K562 (cell line): ENCODE data around the gene UBA3.

ENCODE experiments used
- GABPA ChIP-seq: fragments of 200-800 bp; sonication (Bioruptor generic); conservative IDR thresholded peaks from 2 replicates; pipeline ENCODE4 v1.6.1; 2016; ENCODE audit warnings: low read depth, missing genetic modification characterization, missing compliant biosample characterization
- LEF1 ChIP-seq: fragments of 450-650 bp; IDR thresholded peaks from 2 replicates; pipeline ENCODE4 v1.6.1; 2016; ENCODE audit warnings: mild to moderate bottlenecking
- MTF1 ChIP-seq: fragments of 250-450 bp; sonication (Bioruptor Pico); IDR thresholded peaks from 2 replicates; pipeline ENCODE4 v1.9.0; 2021; ENCODE audit warnings: moderate library complexity, mild to moderate bottlenecking, inconsistent platforms, borderline replicate concordance
- RAD21 ChIP-seq, 2 experiments: fragments of 250-450 bp in 1 of 2; fragments of 450-650 bp in 1 of 2; sonication (Bioruptor Pico) in 1 of 2; formaldehyde crosslinking in 1 of 2; IDR thresholded peaks in 1 of 2; conservative IDR thresholded peaks in 1 of 2; 2 replicates each; pipeline versions ENCODE4 v1.4.0 to v1.8.0; 2020 to 2022; ENCODE audit warnings: mild to moderate bottlenecking in 2 of 2, moderate library complexity in 1 of 2
- SETDB1 ChIP-seq: IDR thresholded peaks from one replicate; pipeline ENCODE4 v1.6.1; 2012; ENCODE audit warnings: low read length, control low read depth, inconsistent platforms
- TCF7L2 ChIP-seq: fragments of 150-350 bp; IDR thresholded peaks from 2 replicates; pipeline ENCODE4 v1.6.1; 2016; ENCODE audit warnings: low read depth, mild to moderate bottlenecking, low read length, moderate library complexity
- TF ChIP-seq, protein P1 (sequence below): sonication (generic); formaldehyde crosslinking; IDR thresholded peaks from 2 replicates; pipeline ENCODE4 v1.5.0; 2020; ENCODE audit warnings: missing genetic modification reagents
- TF ChIP-seq, protein P2 (sequence below), 2 experiments: fragments of 450-650 bp; formaldehyde crosslinking in 1 of 2; IDR thresholded peaks; 2 replicates each; pipeline versions ENCODE4 v1.4.0 to v1.6.1; 2014 to 2020; ENCODE audit warnings: mild to moderate bottlenecking in 2 of 2, borderline replicate concordance in 1 of 2, low read depth in 1 of 2

GRCh38 chr3:69105320-69105719 is 25.2 kb upstream of the UBA3 start:
- TF ChIP-seq RAD21 (CRISPR knock-in tag; conservative IDR thresholded peaks at IDR 0.05 in 1 of 2, IDR thresholded peaks at IDR 0.05 in 1 of 2) (no peak), SETDB1 (no peak), GABPA (no peak), TCF7L2 (no peak), MTF1 (no peak), LEF1 (no peak)
- TF ChIP-seq, protein P1, sequence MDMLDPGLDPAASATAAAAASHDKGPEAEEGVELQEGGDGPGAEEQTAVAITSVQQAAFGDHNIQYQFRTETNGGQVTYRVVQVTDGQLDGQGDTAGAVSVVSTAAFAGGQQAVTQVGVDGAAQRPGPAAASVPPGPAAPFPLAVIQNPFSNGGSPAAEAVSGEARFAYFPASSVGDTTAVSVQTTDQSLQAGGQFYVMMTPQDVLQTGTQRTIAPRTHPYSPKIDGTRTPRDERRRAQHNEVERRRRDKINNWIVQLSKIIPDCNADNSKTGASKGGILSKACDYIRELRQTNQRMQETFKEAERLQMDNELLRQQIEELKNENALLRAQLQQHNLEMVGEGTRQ (CRISPR knock-in tag): no peak
- TF ChIP-seq, protein P2, sequence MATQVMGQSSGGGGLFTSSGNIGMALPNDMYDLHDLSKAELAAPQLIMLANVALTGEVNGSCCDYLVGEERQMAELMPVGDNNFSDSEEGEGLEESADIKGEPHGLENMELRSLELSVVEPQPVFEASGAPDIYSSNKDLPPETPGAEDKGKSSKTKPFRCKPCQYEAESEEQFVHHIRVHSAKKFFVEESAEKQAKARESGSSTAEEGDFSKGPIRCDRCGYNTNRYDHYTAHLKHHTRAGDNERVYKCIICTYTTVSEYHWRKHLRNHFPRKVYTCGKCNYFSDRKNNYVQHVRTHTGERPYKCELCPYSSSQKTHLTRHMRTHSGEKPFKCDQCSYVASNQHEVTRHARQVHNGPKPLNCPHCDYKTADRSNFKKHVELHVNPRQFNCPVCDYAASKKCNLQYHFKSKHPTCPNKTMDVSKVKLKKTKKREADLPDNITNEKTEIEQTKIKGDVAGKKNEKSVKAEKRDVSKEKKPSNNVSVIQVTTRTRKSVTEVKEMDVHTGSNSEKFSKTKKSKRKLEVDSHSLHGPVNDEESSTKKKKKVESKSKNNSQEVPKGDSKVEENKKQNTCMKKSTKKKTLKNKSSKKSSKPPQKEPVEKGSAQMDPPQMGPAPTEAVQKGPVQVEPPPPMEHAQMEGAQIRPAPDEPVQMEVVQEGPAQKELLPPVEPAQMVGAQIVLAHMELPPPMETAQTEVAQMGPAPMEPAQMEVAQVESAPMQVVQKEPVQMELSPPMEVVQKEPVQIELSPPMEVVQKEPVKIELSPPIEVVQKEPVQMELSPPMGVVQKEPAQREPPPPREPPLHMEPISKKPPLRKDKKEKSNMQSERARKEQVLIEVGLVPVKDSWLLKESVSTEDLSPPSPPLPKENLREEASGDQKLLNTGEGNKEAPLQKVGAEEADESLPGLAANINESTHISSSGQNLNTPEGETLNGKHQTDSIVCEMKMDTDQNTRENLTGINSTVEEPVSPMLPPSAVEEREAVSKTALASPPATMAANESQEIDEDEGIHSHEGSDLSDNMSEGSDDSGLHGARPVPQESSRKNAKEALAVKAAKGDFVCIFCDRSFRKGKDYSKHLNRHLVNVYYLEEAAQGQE (IDR thresholded peaks at IDR 0.05; ENCODE audit: borderline replicate concordance): no peak
- TF ChIP-seq, protein P2 (CRISPR knock-in tag; IDR thresholded peaks at IDR 0.05; ENCODE audit: low read depth): no peak
